HG02610 (cell line): ENCODE results near the gene BSND.

Source experiments
- ATAC-seq: cut with Tn5 transposase; IDR thresholded peaks from one replicate; pipeline ENCODE4 v1.9.1; 2021; ENCODE audit warnings: mild to moderate bottlenecking, moderate library complexity; ENCODE audit not compliant: unreplicated experiment

BSND gene

GRCh38 chr1:55060133-55060999 lies 61.6 kb downstream of the BSND start:
- ATAC-seq, result peak; percentile 63

DNA sequence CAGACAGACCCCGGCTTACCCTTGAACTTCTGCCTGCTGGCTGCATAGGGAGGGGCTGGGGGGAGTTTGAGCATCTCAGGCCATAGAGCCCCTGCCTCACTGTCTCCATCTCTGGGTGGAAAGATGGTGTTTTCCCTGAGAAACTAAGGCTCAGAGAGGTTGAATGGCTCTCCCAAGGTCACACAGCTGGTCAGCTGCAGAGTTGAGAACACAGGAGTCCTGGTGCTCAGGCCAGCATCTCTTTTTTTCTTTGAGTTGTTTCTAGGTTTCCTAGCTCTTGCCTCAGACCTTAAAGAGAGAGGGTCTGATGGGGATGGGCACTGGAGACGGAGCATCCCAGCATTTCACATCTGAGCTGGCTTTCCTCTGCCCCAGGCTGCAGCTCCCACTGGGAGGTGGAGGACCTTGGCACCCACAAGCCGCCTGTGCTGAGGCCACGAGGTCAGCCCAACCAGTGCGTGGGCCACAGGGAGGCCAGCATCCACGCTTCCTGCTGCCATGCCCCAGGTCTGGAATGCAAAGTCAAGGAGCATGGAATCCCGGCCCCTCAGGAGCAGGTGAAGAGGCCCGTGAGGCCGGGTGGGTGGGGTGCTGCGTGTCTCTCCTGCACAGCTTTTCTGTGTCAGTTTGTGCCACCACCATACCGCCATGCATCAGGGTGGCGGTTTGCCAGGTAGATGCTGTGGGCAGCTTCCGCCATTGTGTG lies 62.4 kb downstream of the BSND start:
- no peak for ATAC-seq
